Measurements from ENCODE around the gene JPH3. TPM values are rescaled to one million over a fixed set of nuclear protein-coding genes. Genes with fewer than 3 reads are reported as not detected.

Gene JPH3
- total RNA-seq, 1 donor from 2014 or later = 0.16 TPM

GRCh38 chr16:87598431-87598830, 3.9 kb upstream of the JPH3 start:
- DNase-seq (ENCODE audit: low spot score) = no peak

DNA sequence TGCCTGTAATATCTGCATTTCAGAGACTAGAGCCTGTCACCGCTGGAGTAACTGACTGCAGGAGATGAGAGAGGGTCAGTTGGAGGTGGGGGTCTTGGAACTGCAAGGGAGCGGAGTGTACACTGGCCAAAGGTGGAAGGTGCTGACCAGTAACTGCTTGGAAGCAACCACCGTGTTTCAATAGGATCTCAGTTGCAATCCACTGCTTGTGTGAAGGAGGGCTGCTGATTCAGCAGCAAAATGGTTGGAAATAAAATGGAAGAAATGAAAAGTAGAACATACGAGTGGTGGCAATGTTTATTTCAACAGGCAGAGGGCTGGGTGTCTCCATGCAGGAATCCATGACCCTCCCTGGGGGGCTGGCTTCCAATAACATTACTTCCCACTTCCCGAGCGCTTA, 2.1 kb upstream of the JPH3 start:
- DNase-seq (ENCODE audit: low spot score) = no peak

DNA sequence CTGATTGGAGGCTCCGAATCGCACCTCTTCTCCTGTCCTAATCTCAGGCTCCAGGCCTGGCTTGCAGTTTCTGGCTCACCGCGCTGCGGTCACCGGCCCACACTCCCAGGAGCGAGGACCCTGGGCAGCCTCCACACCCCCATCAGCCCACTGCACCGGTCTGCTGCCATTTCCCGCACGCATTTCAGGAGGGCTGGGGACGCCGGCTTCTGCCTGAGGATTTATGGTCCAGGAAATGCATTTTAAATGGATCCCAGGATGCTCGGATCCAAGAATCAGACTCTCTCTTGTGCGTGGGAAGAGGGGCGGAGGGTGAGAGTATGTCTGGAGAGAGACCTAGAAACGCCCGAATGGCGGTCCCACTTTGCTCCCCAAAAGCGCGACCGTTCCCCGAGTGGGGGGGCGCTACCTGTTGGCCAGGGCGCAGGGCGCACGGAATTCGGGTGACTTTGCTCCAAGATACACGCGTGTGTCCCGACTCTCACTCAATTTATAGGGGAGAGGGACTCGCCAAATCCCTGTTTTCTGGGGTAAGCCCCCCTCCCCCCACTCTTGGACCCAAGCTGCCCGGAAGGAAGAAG, 817 bp upstream of the JPH3 start:
- no peak for DNase-seq (ENCODE audit: low spot score)

- no peak for DNase-seq (ENCODE audit: low spot score)
These were observed 744 bp downstream of the JPH3 start for GRCh38 chr16:87602821-87603683.

GRCh38 chr16:87603684-87604633, 1.7 kb downstream of the JPH3 start:
- no peak for DNase-seq (ENCODE audit: low spot score)

DNA sequence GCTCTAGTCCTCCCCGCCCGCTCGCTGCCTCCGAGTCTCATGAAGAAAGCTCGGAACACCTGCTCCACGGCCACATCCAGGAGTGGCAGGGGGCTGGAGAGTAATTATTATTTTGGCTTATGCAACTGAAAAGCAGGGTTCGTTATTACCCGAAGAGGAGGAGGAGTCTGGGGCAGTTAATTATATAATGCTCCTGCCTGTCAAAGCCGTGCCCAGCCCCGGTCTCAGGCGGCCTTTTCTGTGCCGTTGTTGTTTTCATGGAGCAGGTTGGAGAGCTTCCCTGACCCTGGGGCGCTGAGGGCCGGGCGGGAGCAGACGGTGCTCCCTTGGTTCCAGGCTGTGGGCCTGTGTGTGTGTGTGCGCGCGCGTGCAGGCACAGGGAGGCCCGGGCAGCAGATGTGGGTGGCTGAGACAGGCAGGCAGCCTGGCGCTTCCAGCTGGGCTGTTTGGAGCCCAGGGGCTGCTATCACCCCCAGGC, 2.4 kb downstream of the JPH3 start:
- no peak for DNase-seq (ENCODE audit: low spot score)

- no peak for DNase-seq (ENCODE audit: low spot score)
These were observed 4.9 kb downstream of the JPH3 start for GRCh38 chr16:87607223-87607622.

DNA sequence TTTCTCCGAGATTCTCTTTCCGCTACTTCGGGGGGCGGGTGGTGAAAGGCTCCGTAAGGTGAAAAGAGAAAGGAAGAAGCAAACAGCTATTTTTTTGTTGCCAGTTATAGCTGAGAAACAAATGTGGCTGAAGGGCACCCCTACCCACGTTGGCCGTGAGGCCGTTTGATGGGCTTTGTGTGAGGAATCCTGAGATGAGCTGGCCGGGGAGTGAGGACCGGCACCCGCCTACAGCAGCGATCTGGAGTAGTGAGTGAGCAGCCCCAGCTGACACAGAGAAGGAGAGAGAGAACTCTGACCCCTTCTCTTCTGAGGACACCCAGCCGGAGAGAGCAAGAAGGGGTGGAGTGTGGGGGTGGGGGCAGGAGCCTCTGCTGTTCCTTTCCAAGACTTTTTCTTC, 5.6 kb downstream of the JPH3 start:
- no peak for DNase-seq (ENCODE audit: low spot score)

GRCh38 chr16:87608400-87608985, 6.2 kb downstream of the JPH3 start:
- no peak for DNase-seq (ENCODE audit: low spot score)

GRCh38 chr16:87610026-87610425, 7.7 kb downstream of the JPH3 start:
- DNase-seq (ENCODE audit: low spot score) = no peak

- no peak for DNase-seq (ENCODE audit: low spot score)
These were observed 9.1 kb downstream of the JPH3 start for GRCh38 chr16:87611456-87611855.

DNA sequence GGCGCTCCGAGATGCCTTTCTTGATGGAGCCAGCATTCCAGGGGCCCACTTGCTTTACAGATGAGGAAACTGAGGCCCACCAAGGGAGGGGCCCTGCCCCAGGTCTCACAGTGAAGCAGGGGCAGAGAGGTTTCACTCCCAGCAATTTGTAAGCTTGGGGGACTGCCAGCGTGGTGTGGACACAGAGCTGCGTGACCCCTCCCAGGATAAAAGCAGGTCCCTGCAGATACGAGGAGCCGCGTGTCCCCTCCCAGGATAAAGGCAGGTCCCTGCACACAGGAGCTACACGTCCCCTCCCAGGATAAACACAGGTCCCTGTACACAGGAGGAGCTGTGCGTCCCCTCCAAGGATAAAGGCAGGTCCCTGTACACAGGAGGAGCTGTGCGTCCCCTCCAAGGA, 11.7 kb downstream of the JPH3 start:
- DNase-seq (ENCODE audit: low spot score) = no peak

DNA sequence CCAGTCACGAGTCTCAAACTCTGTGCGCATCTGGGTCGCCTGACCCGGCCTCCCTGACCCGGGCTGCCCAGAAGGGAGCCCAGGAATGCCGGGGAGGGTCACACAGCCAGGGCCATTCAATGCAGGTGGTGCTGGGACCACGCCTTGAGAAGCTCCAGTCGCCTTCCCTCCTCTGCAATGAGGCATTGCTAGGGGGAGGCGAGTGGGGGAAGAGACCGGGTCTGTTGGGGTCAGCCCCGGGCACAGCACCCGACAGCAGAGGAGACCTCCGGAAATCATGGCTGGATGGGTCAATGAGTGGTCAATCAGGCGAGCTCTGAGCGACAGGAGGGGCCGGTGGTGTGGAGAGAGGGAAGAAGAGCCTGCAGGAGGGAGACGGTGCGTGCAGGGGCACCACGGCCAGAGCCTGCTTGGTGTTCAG, 13.3 kb downstream of the JPH3 start:
- no peak for DNase-seq (ENCODE audit: low spot score)

DNA sequence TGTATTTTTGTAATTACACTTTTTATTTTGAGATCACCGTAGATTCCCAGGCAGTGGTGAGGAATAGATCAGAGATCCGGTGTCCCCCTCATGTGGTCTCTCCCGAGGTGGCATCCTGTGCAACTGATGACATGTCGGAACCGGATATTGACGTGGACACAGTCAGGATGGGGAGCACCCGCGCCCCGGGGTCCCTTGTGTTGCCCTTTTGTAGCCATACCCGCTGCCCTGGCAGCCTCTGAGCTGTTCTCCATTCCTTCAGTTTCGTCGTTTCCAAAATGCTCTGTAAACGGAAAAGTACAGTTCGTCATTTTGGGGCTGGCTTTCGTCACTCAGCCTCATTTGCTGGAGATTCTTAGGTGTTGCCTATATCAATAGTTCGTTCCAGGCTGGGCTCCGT, 14.2 kb downstream of the JPH3 start:
- DNase-seq (ENCODE audit: low spot score) = no peak

GRCh38 chr16:87618216-87618615, 15.9 kb downstream of the JPH3 start:
- DNase-seq (ENCODE audit: low spot score) = no peak

DNA sequence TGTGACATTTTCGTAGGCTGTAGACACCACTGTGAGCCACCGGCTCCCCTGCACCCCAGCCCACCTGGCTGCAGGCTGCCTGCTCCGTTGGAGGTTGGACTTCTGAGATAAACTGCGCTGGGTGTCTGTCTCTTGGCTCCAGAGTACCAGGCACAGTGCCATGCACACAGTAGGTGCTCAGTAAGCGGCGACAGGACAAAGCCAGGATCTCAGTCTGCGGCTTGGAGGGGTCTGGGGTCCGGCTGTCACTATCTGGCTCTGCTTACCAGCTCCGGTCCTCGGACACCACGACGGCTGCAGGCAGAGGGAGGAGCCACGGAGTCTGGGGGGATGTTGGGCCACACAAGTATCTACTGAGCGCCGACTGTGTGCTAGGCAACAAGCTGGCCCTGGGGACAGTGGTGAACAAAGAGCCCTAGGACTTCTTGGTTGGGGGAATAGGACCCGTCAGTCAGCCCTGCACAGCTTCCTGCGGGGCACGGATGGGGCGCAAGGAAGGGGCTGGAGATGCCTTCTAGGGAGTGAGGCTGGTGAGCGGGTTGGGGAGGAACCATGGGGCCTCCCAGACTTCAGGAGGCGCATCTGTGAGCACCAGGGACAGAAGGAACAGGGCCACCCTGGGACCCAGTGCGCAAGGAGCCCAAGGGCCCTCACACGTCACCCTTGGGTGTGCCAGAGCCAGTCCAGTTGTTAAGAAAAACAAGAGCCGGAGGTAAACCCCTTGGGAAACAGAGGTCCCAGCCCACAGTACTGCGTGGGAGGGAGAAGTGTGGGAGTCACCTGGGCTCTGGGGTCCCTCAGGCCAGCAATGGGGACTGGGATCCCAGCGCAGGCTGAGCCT, 17.3 kb downstream of the JPH3 start:
- no peak for DNase-seq (ENCODE audit: low spot score)

GRCh38 chr16:87620201-87620495, 17.8 kb downstream of the JPH3 start:
- DNase-seq (ENCODE audit: low spot score) = no peak

GRCh38 chr16:87621550-87621829, 19.2 kb downstream of the JPH3 start:
- DNase-seq (ENCODE audit: low spot score) = no peak

DNA sequence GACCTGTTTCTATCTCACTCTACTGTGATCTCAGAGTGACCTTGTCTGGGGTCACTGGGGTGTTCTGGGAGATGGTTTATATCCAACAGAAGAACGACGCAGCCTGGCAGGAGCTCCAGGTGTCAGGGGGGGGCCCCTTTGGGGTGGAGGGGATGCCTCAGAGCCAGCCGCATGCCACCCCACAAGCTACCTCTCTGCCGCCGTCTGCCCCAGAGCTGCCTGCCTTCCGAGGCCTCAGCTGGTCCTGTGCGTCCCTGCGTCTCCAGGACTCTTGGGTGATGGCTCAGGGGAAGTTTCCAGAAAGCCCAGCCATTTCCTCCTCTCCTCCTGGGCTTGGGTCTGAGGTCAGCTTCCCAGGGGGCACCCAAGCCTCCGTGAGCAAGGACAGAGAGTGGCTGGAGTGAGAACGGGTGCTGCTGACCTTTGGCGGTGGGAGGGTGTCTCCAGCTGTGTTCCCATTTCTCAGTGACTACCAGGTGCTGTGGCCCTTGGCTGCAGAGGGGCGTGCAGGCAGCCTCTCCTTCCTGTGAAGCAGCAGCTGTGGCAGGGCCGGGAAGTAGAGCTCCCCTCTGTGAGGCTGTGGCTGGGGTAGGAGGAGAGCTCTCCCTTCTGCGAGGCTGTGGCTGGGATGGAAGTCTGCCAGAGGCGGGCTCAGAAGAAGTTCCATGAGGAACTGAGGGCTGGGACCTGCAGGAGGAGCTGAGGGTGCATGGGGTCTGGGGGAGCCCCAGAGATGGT, 19.8 kb downstream of the JPH3 start:
- DNase-seq (ENCODE audit: low spot score) = no peak

- DNase-seq (ENCODE audit: low spot score) = no peak
These were observed 20.5 kb downstream of the JPH3 start for GRCh38 chr16:87622756-87623319.

Measured in mesenteric fat pad (tissue), 1 donor.